GM10248 (cell line): ENCODE data around the gene SLC25A23.
"Not testable (repeated sequence)": the region's sequence is repeated elsewhere in the genome, so short reads cannot be mapped to it uniquely, and the experiment has no call there.

ENCODE experiments used
- CTCF ChIA-PET: fragments of 300-600 bp; sonication (Branson Sonifier 250); formaldehyde crosslinking; extraction: SDS; loops from one replicate; lab custom pipeline; 2021; ENCODE audit warnings: antibody characterized with exemption; lab: Yijun Ruan, JAX
- POLR2A ChIA-PET: fragments of 350-650 bp; sonication (Branson Sonifier 250); formaldehyde crosslinking; extraction: SDS; loops from one replicate; lab custom pipeline; 2020; ENCODE audit warnings: antibody characterized with exemption; lab: Yijun Ruan, JAX
- DNase-seq: peaks from one replicate; pipeline ENCODE4 v3.0.0; 2012; ENCODE audit errors: extremely low spot score
- TF ChIP-seq, protein P1 (sequence below): IDR thresholded peaks from 2 replicates; pipeline ENCODE4 v1.5.1; 2012; ENCODE audit warnings: mild to moderate bottlenecking, low read depth; ENCODE audit errors: extremely low read depth, missing control alignments, control extremely low read depth

The SLC25A23 gene

DNA sequence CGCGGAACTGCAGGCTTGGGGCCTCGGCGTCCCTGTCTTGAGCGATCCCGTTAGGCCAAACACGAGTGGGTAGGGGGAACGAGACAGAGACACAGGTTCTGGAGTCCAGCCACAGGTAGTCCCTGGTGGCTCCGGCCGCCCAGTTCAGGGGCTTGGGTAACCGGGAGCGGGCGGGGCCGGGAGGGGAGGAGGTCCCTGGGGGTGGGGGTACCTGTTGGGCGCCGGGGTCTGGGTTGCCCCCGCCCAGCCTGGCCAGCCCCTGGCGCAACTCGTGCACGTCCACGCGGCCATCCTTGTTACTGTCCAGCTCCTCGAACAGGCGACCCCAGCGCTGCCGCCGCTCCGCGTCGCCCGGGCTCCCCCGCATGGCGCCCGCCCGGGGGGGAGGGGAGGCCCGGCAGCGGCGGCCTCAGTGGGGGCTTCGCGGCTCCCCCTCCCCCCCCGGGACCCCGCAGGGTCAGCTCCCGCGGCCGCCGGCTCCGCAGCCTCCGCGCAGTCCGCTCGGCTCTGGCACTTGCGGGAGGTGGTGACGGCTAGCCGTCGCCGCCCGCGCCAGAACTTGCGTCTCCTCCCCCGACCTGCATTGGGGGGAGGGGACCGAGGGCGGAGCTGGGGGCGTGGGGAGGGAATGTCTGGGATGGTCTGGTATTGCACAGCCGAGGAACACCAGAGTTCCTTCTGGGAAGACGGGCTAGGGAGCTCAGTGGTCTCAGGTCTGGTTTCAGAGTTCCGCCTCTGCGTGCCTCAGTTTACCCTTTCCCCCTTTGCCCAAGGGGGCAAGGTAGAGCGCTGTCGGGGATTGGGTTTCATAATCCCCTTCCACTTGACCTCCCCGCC is at the start of gene SLC25A23:
TSS of gene SLC25A23 (minus strand) at position 531 of the 837 bp plus-strand sequence. CDS start at position 367, 164 bp downstream.
- POLR2A ChIA-PET: interaction anchor here (0.6 kb wide), 2 partner anchors 73 to 783 kb away, joined by 3 read pairs; no protein-coding TSS in a partner anchor
- peak; percentile 90 for DNase-seq
- TF ChIP-seq, protein P1, sequence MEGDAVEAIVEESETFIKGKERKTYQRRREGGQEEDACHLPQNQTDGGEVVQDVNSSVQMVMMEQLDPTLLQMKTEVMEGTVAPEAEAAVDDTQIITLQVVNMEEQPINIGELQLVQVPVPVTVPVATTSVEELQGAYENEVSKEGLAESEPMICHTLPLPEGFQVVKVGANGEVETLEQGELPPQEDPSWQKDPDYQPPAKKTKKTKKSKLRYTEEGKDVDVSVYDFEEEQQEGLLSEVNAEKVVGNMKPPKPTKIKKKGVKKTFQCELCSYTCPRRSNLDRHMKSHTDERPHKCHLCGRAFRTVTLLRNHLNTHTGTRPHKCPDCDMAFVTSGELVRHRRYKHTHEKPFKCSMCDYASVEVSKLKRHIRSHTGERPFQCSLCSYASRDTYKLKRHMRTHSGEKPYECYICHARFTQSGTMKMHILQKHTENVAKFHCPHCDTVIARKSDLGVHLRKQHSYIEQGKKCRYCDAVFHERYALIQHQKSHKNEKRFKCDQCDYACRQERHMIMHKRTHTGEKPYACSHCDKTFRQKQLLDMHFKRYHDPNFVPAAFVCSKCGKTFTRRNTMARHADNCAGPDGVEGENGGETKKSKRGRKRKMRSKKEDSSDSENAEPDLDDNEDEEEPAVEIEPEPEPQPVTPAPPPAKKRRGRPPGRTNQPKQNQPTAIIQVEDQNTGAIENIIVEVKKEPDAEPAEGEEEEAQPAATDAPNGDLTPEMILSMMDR: no peak
- CTCF ChIA-PET: interaction anchor here (0.8 to 1.6 kb wide), 3 partner anchors 13 to 31 kb away, joined by 3 to 6 read pairs (median 5); partner anchors contain the start of gene DENND1C

DNA sequence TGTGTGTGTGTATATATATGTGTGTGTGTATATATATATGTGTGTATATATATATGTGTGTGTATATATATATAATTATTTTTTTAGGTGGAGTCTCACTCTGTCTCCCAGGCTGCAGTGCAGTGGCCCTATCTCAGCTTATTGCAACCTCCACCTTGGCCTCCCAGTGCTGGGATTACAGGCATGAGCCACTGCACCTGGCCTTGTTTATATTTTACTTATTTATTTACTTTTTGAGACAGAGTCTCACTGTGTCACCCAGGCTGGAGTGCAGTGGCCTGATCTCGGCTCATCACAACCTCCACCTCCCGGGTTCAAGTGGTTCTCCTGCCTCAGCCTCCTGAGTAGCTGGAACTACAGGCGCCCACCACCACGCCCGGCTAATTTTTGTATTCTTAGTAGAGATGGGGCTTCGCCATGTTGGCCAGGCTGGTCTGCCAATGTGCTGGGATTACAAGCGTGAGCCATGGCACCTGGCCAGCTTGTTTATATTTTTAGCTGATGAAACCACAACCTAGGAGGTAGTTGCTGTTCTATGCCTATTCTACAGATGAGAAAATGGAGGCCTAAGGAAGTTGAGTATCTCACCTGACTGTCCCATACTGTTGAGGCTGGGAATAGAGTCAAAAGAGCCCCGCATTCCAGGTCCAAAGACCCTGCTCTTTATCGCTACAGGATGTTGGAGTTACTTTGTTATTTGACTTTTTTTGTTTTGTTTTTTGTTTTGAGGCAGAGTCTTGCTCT is 48.6 kb upstream of the SLC25A23 start:
- DNase-seq: not testable (repeated sequence)
- ChIA-PET POLR2A (interaction anchor here (1.1 kb wide), 1 partner anchor 23 kb away, joined by 5 read pairs; the partner anchor contains the start of gene TNFSF9), CTCF (interaction anchor here (0.9 to 4.5 kb wide), 3 partner anchors 9 to 355 kb away, joined by 3 to 22 read pairs (median 9); no protein-coding TSS in a partner anchor)

DNA sequence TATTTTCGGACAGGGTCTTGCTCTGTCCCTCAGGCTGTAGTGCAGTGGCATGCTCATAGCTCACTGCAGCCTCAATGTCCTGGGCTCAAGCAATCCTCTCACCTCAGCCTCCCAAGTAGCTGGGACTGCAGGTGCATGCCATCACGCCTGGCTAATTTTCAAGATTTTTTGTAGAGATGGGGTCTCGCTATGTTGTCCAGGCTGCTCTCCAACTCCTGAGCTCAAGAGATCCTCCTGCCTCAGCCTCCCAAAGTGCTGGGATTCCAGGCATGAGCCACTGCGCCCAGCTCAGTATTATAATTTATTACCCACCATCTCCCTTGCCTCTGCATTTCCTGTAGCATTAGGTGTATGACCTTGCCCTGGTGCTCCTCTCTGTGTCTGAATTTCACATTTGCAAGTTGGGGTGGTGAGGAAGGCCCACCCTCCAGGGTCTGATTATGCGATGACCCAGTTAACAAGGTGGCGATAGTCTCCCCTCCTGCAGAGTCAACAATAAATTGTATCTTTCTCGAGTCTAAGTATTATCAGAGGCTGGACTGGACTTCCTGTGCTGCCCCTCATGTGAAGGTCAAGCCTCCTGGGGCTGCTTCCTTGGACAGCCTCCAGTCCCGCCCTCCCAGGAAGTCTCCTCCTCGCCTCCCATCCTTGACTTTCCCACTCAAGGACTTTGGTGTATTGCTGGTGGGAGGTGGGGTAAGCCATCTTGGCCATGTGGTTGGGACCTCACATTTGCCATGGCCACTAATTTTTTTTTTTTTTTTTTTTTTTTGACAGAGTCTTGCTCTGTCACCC is 44.0 kb upstream of the SLC25A23 start:
- ChIA-PET POLR2A (interaction anchor here (0.5 kb wide), 1 partner anchor 30 kb away, joined by 3 read pairs; no protein-coding TSS in a partner anchor), CTCF (interaction anchor here (0.6 to 4.5 kb wide), 11 partner anchors 9 to 378 kb away, joined by 3 to 22 read pairs (median 4); partner anchors contain the start of genes DENND1C and VAV1)
- TF ChIP-seq, protein P1: no peak
- DNase-seq: no peak

DNA sequence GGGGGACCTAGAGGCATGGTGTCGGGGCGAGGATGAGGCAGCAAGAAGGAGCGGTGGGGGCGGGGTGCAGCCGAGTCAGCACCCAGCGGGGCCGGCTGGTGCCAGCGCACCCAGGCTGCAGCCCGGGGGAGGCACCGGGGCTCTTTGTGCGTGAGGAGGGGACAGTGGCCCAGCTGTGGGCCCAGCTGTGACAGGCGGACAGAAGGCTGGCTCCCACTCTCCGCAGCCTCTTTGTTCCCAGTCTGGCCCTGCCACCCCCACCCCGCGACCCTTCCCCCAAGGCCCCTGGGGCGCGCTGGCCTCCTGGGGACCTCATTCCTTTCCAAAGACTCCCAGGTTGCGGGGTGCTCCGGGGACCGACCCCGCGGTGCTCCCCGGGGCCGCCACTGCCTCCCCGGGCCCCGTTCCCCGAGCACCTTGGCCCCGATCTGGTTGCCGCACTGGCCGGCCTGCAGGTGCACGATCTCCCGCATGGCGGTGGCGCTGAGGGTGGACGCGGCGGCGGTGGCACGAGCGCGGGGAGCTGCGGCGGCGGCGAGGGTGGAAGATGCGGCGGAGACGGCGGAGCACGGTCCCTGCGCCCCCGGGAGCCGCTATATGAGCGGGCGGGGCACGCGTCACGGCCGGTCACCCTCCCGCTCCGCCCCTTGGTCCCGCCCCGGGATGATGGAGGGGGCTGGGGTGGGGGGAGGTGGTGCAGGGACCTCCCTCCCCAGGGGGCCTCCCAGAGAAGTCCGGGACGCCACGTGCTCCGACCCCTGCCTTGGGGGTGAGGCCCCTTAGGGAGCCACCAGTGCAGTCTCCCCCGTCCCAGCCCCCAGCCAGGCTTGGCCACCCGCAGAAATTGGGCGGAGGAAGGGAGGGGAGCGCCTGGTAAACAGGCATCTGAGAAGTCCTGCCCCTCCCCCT is 42.4 kb upstream of the SLC25A23 start, which contains the start of gene TUBB4A:
TSS of gene TUBB4A (minus strand) at position 570 of the 909 bp plus-strand sequence. CDS start at position 473, 97 bp downstream.
- DNase-seq: peak; percentile 77
- ChIA-PET CTCF (interaction anchor here (1.3 to 4.6 kb wide), 6 partner anchors 8 to 376 kb away, joined by 3 to 33 read pairs (median 7); partner anchors contain the start of gene DENND1C), POLR2A (interaction anchor here (0.5 kb wide), 1 partner anchor 129 kb away, joined by 6 read pairs; no protein-coding TSS in a partner anchor)
- TF ChIP-seq, protein P1: no peak

DNA sequence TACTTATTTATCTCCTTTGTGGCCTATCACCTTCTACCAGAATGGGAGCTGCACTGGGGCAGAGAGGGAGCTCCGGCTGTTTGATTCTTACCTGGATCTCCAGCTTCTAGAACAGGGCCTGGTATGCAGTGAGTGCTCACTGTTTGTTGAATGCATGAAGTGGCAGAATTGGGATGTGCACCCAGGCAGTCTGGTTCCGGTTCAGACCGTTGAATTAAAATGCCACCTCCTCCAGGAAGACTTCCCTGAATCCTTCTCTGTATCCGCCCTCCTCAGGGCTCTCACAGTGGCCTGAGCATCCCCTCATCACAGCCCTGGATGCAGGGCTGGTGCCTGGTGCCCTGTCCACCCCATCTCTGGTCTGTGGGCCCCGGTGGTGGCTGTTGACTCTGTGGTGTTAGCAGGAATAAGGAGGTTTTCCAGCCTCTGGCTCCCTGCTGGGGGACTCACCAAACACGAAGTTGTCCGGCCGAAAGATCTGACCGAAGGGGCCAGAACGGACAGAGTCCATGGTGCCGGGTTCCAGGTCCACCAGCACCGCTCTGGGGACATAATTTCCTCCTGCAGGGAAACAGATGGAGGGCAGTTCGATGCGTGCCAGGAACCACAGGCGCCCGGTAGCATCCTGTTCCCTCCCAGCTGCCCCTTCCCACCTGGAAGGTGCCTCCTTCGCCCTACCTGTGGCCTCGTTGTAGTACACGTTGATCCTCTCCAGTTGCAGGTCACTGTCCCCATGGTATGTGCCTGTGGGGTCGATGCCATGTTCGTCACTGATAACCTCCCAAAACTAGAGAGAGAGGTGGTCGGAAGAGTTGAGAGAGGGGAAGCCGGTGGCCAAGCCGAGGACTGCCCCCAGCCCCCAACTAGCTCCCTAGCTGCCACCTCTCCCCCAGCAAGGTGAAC is 41.5 kb upstream of the SLC25A23 start:
- POLR2A ChIA-PET: interaction anchor here (0.7 kb wide), 1 partner anchor 30 kb away, joined by 4 read pairs; the partner anchor contains the start of gene TNFSF9
- no peak for DNase-seq
- CTCF ChIA-PET: interaction anchor here (1.0 to 4.6 kb wide), 6 partner anchors 13 to 375 kb away, joined by 3 to 33 read pairs (median 4); partner anchors contain the start of gene DENND1C
- TF ChIP-seq, protein P1: no peak
